Measurements from ENCODE around the gene ARMC9. TPM values are rescaled to one million over a fixed set of nuclear protein-coding genes. Genes with fewer than 3 reads are reported as not detected.

ARMC9 gene
- total RNA-seq, 1 experiment from 2014 or later: 42.7 TPM

GRCh38 chr2:231238689-231239088 lies 40.3 kb downstream of the ARMC9 start:
- Histone ChIP-seq H3K27ac (ENCODE audit: low read length) (no peak overlapping the region), H3K27me3 (ENCODE audit: control insufficient read depth, insufficient read depth, low read length) (no peaks in the 10 kb centered on the region), H3K36me3 (ENCODE audit: control insufficient read depth, insufficient read depth, low read length) (no peaks in the 10 kb centered on the region; the same call in 1 of the 2 replicates), H3K4me3 (ENCODE audit: low read depth in 2 of 2, low read length in 2 of 2) (no peak overlapping the region), H3K4me1 (ENCODE audit: control insufficient read depth, insufficient read depth, low read length) (no peaks in the 10 kb centered on the region), H3K9me3 (ENCODE audit: control insufficient read depth, insufficient read depth, low read depth, low read length) (no peaks in the 10 kb centered on the region)
- POLR2A ChIA-PET: no interaction called here
- ATAC-seq (no peak), DNase-seq (ENCODE audit: low read depth, low spot score) (no peak)
- in situ Hi-C loops (cut with HindIII; ENCODE audit: low pct_unique_long_range_greater_than_20kb, low sequenced_read_pairs): no loop called here
- CTCF ChIA-PET: no interaction called here
- no peak for TF ChIP-seq SIN3A (IDR thresholded peaks at IDR 0.05; ENCODE audit: borderline replicate concordance, insufficient read depth, low read depth, low read length)
- no peak for TF ChIP-seq REST (IDR thresholded peaks at IDR 0.05; ENCODE audit: insufficient read depth in 1 of 2, low read depth in 2 of 2, low read length in 1 of 2)
- no peak for TF ChIP-seq POLR2AphosphoS5 (IDR thresholded peaks at IDR 0.05; ENCODE audit: low read depth, low read length)
- TF ChIP-seq, protein P1, sequence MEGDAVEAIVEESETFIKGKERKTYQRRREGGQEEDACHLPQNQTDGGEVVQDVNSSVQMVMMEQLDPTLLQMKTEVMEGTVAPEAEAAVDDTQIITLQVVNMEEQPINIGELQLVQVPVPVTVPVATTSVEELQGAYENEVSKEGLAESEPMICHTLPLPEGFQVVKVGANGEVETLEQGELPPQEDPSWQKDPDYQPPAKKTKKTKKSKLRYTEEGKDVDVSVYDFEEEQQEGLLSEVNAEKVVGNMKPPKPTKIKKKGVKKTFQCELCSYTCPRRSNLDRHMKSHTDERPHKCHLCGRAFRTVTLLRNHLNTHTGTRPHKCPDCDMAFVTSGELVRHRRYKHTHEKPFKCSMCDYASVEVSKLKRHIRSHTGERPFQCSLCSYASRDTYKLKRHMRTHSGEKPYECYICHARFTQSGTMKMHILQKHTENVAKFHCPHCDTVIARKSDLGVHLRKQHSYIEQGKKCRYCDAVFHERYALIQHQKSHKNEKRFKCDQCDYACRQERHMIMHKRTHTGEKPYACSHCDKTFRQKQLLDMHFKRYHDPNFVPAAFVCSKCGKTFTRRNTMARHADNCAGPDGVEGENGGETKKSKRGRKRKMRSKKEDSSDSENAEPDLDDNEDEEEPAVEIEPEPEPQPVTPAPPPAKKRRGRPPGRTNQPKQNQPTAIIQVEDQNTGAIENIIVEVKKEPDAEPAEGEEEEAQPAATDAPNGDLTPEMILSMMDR (IDR thresholded peaks at IDR 0.05): no peak
- TF ChIP-seq TCF7L2 (IDR thresholded peaks at IDR 0.05; ENCODE audit: low read depth, low read length): no peak
- intact Hi-C loops (cut with micrococcal nuclease; ENCODE audit: unreplicated experiment): no loop called here
- no TSS peak for BruUV-seq (replicated peaks)

GRCh38 chr2:231239751-231240150 lies 41.3 kb downstream of the ARMC9 start:
- CTCF ChIA-PET: no interaction called here
- Histone ChIP-seq H3K36me3 (ENCODE audit: control insufficient read depth, insufficient read depth, low read length) (no peaks in the 10 kb centered on the region; the same call in 1 of the 2 replicates), H3K4me3 (ENCODE audit: low read depth in 2 of 2, low read length in 2 of 2) (no peak overlapping the region), H3K9me3 (ENCODE audit: control insufficient read depth, insufficient read depth, low read depth, low read length) (no peaks in the 10 kb centered on the region), H3K4me1 (ENCODE audit: control insufficient read depth, insufficient read depth, low read length) (no peaks in the 10 kb centered on the region), H3K27me3 (ENCODE audit: control insufficient read depth, insufficient read depth, low read length) (no peaks in the 10 kb centered on the region), H3K27ac (ENCODE audit: low read length) (no peak overlapping the region)
- POLR2A ChIA-PET: no interaction called here
- DNase-seq (ENCODE audit: low read depth, low spot score) (no peak), ATAC-seq (no peak)
- in situ Hi-C loops (cut with HindIII; ENCODE audit: low pct_unique_long_range_greater_than_20kb, low sequenced_read_pairs) (no loop called here), intact Hi-C loops (cut with micrococcal nuclease; ENCODE audit: unreplicated experiment) (no loop called here)
- TF ChIP-seq POLR2AphosphoS5 (IDR thresholded peaks at IDR 0.05; ENCODE audit: low read depth, low read length) (no peak), REST (IDR thresholded peaks at IDR 0.05; ENCODE audit: insufficient read depth in 1 of 2, low read depth in 2 of 2, low read length in 1 of 2) (no peak), SIN3A (IDR thresholded peaks at IDR 0.05; ENCODE audit: borderline replicate concordance, insufficient read depth, low read depth, low read length) (no peak), TCF7L2 (IDR thresholded peaks at IDR 0.05; ENCODE audit: low read depth, low read length) (no peak)
- TF ChIP-seq, protein P1 (IDR thresholded peaks at IDR 0.05): no peak
- BruUV-seq (replicated peaks): no TSS peak
